ENCODE results near the gene RBM38. TPM values are rescaled to one million over a fixed set of nuclear protein-coding genes. Genes with fewer than 3 reads are reported as not detected.

Gene RBM38
- total RNA-seq, 4 donors from 2014 or later = 9.1 to 21.0 (median 13.3) TPM

- WGBS, 2 donors = 61 to 70% methylated on average over 11 to 18 of the region's 21 CpGs
- Histone ChIP-seq H3K36me3 (no peaks in the 10 kb centered on the region), H3K27me3 (no peaks in the 10 kb centered on the region), H3K9me3 (no peaks in the 10 kb centered on the region), H3K27ac (peak overlapping the region in 3 of 4 donors; percentile 23 to 58 (median 32)), H3K4me1 (peaks cover 0 to 12% (median 11%) of the 10 kb centered on the region in 3 donors), H3K4me3 (no peak overlapping the region)
- no peak for DNase-seq
- intact Hi-C loops (cut with DNase I) = no loop called here
- no peak for TF ChIP-seq CTCF (IDR thresholded peaks at IDR 0.05)
- no peak for TF ChIP-seq POLR2A (IDR thresholded peaks at IDR 0.05)
Observed at GRCh38 chr20:57457243-57458095, 66.3 kb downstream of the RBM38 start.

- DNase-seq = no peak
- no peak for TF ChIP-seq POLR2A (IDR thresholded peaks at IDR 0.05)
- no peak for TF ChIP-seq CTCF (IDR thresholded peaks at IDR 0.05)
- Histone ChIP-seq H3K27me3 (no peaks in the 10 kb centered on the region), H3K9me3 (no peaks in the 10 kb centered on the region), H3K4me1 (peaks cover 0 to 12% (median 11%) of the 10 kb centered on the region in 3 donors), H3K27ac (peak overlapping the region in 3 of 4 donors; percentile 23 to 58 (median 32)), H3K4me3 (no peak overlapping the region), H3K36me3 (no peaks in the 10 kb centered on the region)
- intact Hi-C loops (cut with DNase I) = no loop called here
- WGBS, 2 donors = 55 to 63% methylated on average over 7 of the region's 7 CpGs
Observed at GRCh38 chr20:57458400-57459160, 67.4 kb downstream of the RBM38 start.

Other genes with a start within 250 kb of the RBM38 start
- gene BMP7, start 124.8 kb upstream of the RBM38 start, total RNA-seq = 10 to 100 TPM; 21.8 to 59.8 (median 35.1) TPM
- gene SPO11, start 61.6 kb upstream of the RBM38 start, total RNA-seq = not detected
- 10 to 100 TPM; 24.4 to 42.7 (median 28.3) TPM for gene RAE1, start 40.1 kb upstream of the RBM38 start, total RNA-seq
- under 1 TPM in 1 of 4 donors, not detected in 3; 0.19 TPM for gene CTCFL, start 133.7 kb downstream of the RBM38 start, total RNA-seq
- gene PCK1, start 169.7 kb downstream of the RBM38 start, total RNA-seq = 1 to 10 TPM in 1 of 4 donors, under 1 TPM in 3; 0.38 to 1.4 (median 0.65) TPM
- 1 to 10 TPM in 1 of 4 donors, under 1 TPM in 3; 0.08 to 1.7 (median 0.23) TPM for gene ZBP1, start 229.0 kb downstream of the RBM38 start, total RNA-seq

Measured in esophagus squamous epithelium (tissue), 5 donors.